Suprapubic skin (tissue), 3 donors: ENCODE measurements around the gene SCAPER.

Source experiments
- POLR2A ChIP-seq, 2 donors: fragments of 450-650 bp; IDR thresholded peaks; one replicate each; pipeline ENCODE4 v1.6.1; 2017; ENCODE audit warnings: antibody characterized with exemption in 2 of 2, mild to moderate bottlenecking in 2 of 2, moderate library complexity in 2 of 2
- TF ChIP-seq, protein P1 (sequence below), 2 donors: fragments of 200-600 bp in 1 of 2; fragments of 450-650 bp in 1 of 2; sonication (generic) in 1 of 2; IDR thresholded peaks; one replicate each; pipeline ENCODE4 v1.5.1; 2016 to 2019; ENCODE audit warnings: antibody characterized with exemption in 2 of 2, mild to moderate bottlenecking in 1 of 2, moderate library complexity in 1 of 2

DNA sequence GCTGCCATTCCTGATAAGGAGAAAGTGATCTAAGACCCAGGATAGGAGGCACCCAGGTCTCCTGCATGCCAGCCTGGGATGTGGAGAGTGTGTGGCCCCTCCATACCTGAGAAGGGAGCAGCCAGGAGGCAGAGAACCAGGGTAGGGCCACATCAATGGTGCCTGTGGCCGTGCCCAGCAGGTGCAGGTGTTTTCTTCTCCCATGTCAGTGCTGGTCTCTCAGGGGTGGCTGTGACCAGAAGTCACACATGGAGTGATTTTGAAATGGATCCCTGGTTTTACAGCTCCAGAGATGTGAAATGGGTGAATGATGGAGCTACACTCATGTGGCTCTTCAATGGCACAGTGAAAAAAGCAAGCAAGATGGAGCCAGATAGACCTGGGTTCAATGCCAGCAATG, 571.8 kb downstream of the SCAPER start:
- TF ChIP-seq POLR2A (IDR thresholded peaks at IDR 0.05): no peak
- TF ChIP-seq, protein P1, sequence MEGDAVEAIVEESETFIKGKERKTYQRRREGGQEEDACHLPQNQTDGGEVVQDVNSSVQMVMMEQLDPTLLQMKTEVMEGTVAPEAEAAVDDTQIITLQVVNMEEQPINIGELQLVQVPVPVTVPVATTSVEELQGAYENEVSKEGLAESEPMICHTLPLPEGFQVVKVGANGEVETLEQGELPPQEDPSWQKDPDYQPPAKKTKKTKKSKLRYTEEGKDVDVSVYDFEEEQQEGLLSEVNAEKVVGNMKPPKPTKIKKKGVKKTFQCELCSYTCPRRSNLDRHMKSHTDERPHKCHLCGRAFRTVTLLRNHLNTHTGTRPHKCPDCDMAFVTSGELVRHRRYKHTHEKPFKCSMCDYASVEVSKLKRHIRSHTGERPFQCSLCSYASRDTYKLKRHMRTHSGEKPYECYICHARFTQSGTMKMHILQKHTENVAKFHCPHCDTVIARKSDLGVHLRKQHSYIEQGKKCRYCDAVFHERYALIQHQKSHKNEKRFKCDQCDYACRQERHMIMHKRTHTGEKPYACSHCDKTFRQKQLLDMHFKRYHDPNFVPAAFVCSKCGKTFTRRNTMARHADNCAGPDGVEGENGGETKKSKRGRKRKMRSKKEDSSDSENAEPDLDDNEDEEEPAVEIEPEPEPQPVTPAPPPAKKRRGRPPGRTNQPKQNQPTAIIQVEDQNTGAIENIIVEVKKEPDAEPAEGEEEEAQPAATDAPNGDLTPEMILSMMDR (IDR thresholded peaks at IDR 0.05): no peak
